ENCODE measurements around the gene NOS1.

Gene NOS1

GRCh38 chr12:117210266-117210918, 151.0 kb downstream of the NOS1 start:
- CTCF ChIA-PET, result interaction anchor here (1.1 to 1.2 kb wide), 2 partner anchors 156 to 640 kb away, joined by 4 to 5 read pairs; no protein-coding TSS in a partner anchor
- no peak overlapping the region for H3K27ac ChIP-seq
- POLR2A ChIA-PET (ENCODE audit: low non-redundant PET), result no interaction called here
- TF ChIP-seq CTCF (conservative IDR thresholded peaks at IDR 0.05; ENCODE audit: low read depth), result no peak
- no peak for DNase-seq (ENCODE audit: low spot score)

- no peak for TF ChIP-seq CTCF (conservative IDR thresholded peaks at IDR 0.05; ENCODE audit: low read depth)
- CTCF ChIA-PET, result no interaction called here
- no peak overlapping the region for H3K27ac ChIP-seq
- POLR2A ChIA-PET (ENCODE audit: low non-redundant PET), result no interaction called here
- no peak for DNase-seq (ENCODE audit: low spot score)
Measured at GRCh38 chr12:117209626-117210025, 151.8 kb downstream of the NOS1 start.

- no peak overlapping the region for H3K27ac ChIP-seq
- ChIA-PET POLR2A (ENCODE audit: low non-redundant PET) (no interaction called here), CTCF (no interaction called here)
- no peak for TF ChIP-seq CTCF (conservative IDR thresholded peaks at IDR 0.05; ENCODE audit: low read depth)
- DNase-seq (ENCODE audit: low spot score), result no peak
Measured at GRCh38 chr12:117208811-117209455, 152.5 kb downstream of the NOS1 start.

- POLR2A ChIA-PET (ENCODE audit: low non-redundant PET), result no interaction called here
- no peak overlapping the region for H3K27ac ChIP-seq
- DNase-seq (ENCODE audit: low spot score), result no peak
- CTCF ChIA-PET, result no interaction called here
- TF ChIP-seq CTCF (conservative IDR thresholded peaks at IDR 0.05; ENCODE audit: low read depth), result no peak
Measured at GRCh38 chr12:117208206-117208605, 153.2 kb downstream of the NOS1 start.

GRCh38 chr12:117207675-117208074, 153.8 kb downstream of the NOS1 start:
- DNase-seq (ENCODE audit: low spot score), result no peak
- ChIA-PET POLR2A (ENCODE audit: low non-redundant PET) (no interaction called here), CTCF (no interaction called here)
- TF ChIP-seq CTCF (conservative IDR thresholded peaks at IDR 0.05; ENCODE audit: low read depth), result no peak
- H3K27ac ChIP-seq, result no peak overlapping the region

GRCh38 chr12:117202556-117202955, 158.9 kb downstream of the NOS1 start:
- no peak overlapping the region for H3K27ac ChIP-seq
- no peak for DNase-seq (ENCODE audit: low spot score)
- CTCF ChIA-PET, result no interaction called here
- POLR2A ChIA-PET (ENCODE audit: low non-redundant PET), result no interaction called here
- TF ChIP-seq CTCF (conservative IDR thresholded peaks at IDR 0.05; ENCODE audit: low read depth), result no peak

All from RWPE1 (cell line).